Measurements from ENCODE around the gene CRACR2B. TPM values are rescaled to one million over a fixed set of nuclear protein-coding genes. Genes with fewer than 3 reads are reported as not detected.
A peak's percentile ranks its signal among the peaks of the same experiment; 100 is the strongest.

CRACR2B gene
- total RNA-seq, 1 donor from 2014 or later = 34.3 TPM

DNA sequence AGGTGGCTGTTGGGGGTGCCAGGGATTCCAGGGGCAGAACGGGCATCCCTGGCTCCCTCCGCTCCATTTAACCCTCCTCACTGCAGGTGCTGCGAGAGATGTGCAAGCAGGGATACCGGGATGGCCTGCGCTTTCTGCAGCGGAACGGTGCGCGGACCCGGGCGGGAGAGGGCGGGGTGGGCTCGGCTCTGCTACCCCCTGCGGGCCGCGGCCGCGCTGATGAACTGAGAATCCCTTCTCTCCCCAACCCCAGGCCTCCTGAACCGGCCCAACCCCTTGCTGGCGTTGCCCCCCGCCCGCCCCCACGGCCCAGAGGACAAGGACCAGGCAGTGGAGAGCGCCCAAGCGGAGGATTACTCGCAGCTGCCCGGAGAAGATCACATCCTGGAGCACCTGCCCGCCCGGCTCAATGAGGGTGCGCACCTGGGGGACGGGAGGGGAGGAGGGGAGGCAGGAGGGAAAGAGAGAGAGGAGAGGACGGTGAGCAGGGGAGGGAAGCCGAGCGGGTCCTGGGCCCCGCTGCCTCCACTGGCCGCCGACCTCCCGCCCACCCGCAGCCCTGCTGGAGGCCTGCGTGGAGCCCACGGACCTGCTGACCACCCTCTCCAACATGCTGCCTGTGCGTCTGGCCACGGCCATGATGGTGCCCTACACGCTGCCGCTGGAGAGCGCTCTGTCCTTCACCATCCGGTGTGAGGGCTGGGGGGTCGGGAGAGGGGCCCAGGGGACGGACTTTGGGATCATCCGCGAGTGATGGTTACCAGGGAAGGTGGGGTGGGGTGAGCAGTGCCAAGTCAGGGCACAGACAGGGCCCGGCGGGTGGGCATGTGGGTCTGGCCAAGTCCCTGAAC lies 4.1 kb upstream of the CRACR2B start:
- intact Hi-C loops (cut with DNase I) = no loop called here
- H3K4me1 ChIP-seq = peaks cover 52% of the 10 kb centered on the region
- H3K4me3 ChIP-seq = no peak overlapping the region
- H3K36me3 ChIP-seq = peaks cover 34% of the 10 kb centered on the region
- H3K9me3 ChIP-seq = no peaks in the 10 kb centered on the region
- TF ChIP-seq, protein P1, sequence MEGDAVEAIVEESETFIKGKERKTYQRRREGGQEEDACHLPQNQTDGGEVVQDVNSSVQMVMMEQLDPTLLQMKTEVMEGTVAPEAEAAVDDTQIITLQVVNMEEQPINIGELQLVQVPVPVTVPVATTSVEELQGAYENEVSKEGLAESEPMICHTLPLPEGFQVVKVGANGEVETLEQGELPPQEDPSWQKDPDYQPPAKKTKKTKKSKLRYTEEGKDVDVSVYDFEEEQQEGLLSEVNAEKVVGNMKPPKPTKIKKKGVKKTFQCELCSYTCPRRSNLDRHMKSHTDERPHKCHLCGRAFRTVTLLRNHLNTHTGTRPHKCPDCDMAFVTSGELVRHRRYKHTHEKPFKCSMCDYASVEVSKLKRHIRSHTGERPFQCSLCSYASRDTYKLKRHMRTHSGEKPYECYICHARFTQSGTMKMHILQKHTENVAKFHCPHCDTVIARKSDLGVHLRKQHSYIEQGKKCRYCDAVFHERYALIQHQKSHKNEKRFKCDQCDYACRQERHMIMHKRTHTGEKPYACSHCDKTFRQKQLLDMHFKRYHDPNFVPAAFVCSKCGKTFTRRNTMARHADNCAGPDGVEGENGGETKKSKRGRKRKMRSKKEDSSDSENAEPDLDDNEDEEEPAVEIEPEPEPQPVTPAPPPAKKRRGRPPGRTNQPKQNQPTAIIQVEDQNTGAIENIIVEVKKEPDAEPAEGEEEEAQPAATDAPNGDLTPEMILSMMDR (IDR thresholded peaks at IDR 0.05) = no peak
- H3K27me3 ChIP-seq = no peaks in the 10 kb centered on the region
- no peak for ATAC-seq
- H3K27ac ChIP-seq = no peak overlapping the region
- DNase-seq = no peak

DNA sequence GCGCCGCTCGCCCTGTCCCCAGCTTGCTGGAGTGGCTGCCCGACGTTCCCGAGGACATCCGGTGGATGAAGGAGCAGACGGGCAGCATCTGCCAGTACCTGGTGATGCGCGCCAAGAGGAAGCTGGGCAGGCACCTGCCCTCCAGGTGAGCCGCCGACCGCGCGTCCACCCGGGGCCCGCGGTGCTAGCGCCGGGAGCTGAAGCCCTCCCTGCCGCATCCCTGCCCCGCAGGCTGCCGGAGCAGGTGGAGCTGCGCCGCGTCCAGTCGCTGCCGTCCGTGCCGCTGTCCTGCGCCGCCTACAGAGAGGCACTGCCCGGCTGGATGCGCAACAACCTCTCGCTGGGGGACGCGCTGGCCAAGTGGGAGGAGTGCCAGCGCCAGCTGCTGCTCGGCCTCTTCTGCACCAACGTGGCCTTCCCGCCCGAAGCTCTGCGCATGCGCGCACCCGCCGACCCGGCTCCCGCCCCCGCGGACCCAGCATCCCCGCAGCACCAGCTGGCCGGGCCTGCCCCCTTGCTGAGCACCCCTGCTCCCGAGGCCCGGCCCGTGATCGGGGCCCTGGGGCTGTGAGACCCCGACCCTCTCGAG lies 3.3 kb upstream of the CRACR2B start:
- TF ChIP-seq, protein P1 (IDR thresholded peaks at IDR 0.05) = no peak
- no peaks in the 10 kb centered on the region for H3K9me3 ChIP-seq
- no peaks in the 10 kb centered on the region for H3K27me3 ChIP-seq
- intact Hi-C loops (cut with DNase I) = no loop called here
- peaks cover 60% of the 10 kb centered on the region for H3K4me1 ChIP-seq
- H3K36me3 ChIP-seq = peaks cover 34% of the 10 kb centered on the region
- DNase-seq = no peak
- no peak for ATAC-seq
- no peak overlapping the region for H3K27ac ChIP-seq
- no peak overlapping the region for H3K4me3 ChIP-seq

- intact Hi-C loops (cut with DNase I) = no loop called here
- Histone ChIP-seq H3K4me1 (peaks cover 65% of the 10 kb centered on the region), H3K9me3 (no peaks in the 10 kb centered on the region), H3K27ac (no peak overlapping the region), H3K27me3 (no peaks in the 10 kb centered on the region), H3K4me3 (no peak overlapping the region), H3K36me3 (peaks cover 34% of the 10 kb centered on the region)
- DNase-seq (no peak), ATAC-seq (no peak)
- TF ChIP-seq, protein P1 (IDR thresholded peaks at IDR 0.05) = no peak
Measured at GRCh38 chr11:824942-825341, 2.8 kb upstream of the CRACR2B start.

GRCh38 chr11:825366-826226 lies 2.1 kb upstream of the CRACR2B start:
- TF ChIP-seq, protein P1 (IDR thresholded peaks at IDR 0.05) = no peak
- DNase-seq (no peak), ATAC-seq (no peak)
- Histone ChIP-seq H3K4me3 (no peak overlapping the region), H3K27ac (peak overlapping the region; percentile 78), H3K9me3 (no peaks in the 10 kb centered on the region), H3K4me1 (peaks cover 68% of the 10 kb centered on the region), H3K36me3 (peaks cover 34% of the 10 kb centered on the region), H3K27me3 (peaks cover 3% of the 10 kb centered on the region)
- intact Hi-C loops (cut with DNase I) = no loop called here

DNA sequence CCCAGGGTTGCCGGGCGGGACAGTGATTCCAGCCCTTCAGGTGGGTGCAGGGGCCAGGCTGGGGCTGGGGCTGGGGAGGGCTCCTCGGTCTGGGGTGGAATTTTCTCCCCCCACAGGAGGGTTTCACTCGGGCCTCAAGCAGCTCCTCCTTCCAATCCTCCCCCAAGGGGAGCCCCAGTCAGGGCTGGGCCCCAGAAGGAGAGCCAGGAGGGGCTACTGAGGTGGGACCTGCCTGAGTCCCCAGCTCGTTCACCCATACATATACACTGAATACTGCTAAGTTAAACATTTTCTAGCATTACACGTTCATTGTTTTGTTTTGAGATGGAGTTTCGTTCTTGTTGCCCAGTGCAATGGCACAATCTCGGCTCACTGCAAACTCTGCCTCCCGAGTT lies 1.5 kb upstream of the CRACR2B start:
- H3K4me3 ChIP-seq = peak overlapping the region; percentile 54
- peaks cover 68% of the 10 kb centered on the region for H3K4me1 ChIP-seq
- no peaks in the 10 kb centered on the region for H3K9me3 ChIP-seq
- peak overlapping the region; percentile 78 for H3K27ac ChIP-seq
- TF ChIP-seq, protein P1 (IDR thresholded peaks at IDR 0.05) = no peak
- H3K36me3 ChIP-seq = peaks cover 34% of the 10 kb centered on the region
- H3K27me3 ChIP-seq = peaks cover 9% of the 10 kb centered on the region
- intact Hi-C loops (cut with DNase I) = no loop called here
- ATAC-seq = no peak
- DNase-seq = no peak
